HG02840 (cell line): ENCODE measurements around the gene NBPF3.
A peak's percentile ranks its signal among the peaks of the same experiment; 100 is the strongest.
"Not testable (repeated sequence)": the region's sequence is repeated elsewhere in the genome, so short reads cannot be mapped to it uniquely, and the experiment has no call there.

Experiments used
- ATAC-seq: cut with Tn5 transposase; IDR thresholded peaks from one replicate; pipeline ENCODE4 v1.9.1; 2021; ENCODE audit warnings: mild to moderate bottlenecking, moderate library complexity, moderate number of reproducible peaks; ENCODE audit not compliant: unreplicated experiment, low FRiP score

NBPF3 gene

GRCh38 chr1:21439721-21440629 is at the start of gene NBPF3:
TSS of gene NBPF3 (plus strand) at chr1:21440137. CDS start at chr1:21445087, 4,950 bp downstream.
- peak; percentile 68 for ATAC-seq

GRCh38 chr1:21391497-21391896 is 48.4 kb upstream of the NBPF3 start:
- ATAC-seq = no peak

- ATAC-seq = no peak
Observed at GRCh38 chr1:21392587-21393263, 47.2 kb upstream of the NBPF3 start.

GRCh38 chr1:21396516-21396915 is 43.4 kb upstream of the NBPF3 start:
- ATAC-seq = no peak

GRCh38 chr1:21397813-21398188 is 42.1 kb upstream of the NBPF3 start:
- ATAC-seq = no peak

- not testable (repeated sequence) for ATAC-seq
Observed at GRCh38 chr1:21401726-21402346, 38.1 kb upstream of the NBPF3 start.

GRCh38 chr1:21406659-21407058 is 33.3 kb upstream of the NBPF3 start:
- no peak for ATAC-seq

GRCh38 chr1:21409897-21410296 is 30.0 kb upstream of the NBPF3 start:
- not testable (repeated sequence) for ATAC-seq

- ATAC-seq = no peak
Observed at GRCh38 chr1:21414015-21414414, 25.9 kb upstream of the NBPF3 start.

GRCh38 chr1:21420378-21420777 is 19.6 kb upstream of the NBPF3 start:
- ATAC-seq = not testable (repeated sequence)

- not testable (repeated sequence) for ATAC-seq
Observed at GRCh38 chr1:21421307-21421706, 18.6 kb upstream of the NBPF3 start.

GRCh38 chr1:21427798-21428480 is 12.0 kb upstream of the NBPF3 start:
- ATAC-seq = not testable (repeated sequence)

- ATAC-seq = not testable (repeated sequence)
Observed at GRCh38 chr1:21428481-21429073, 11.4 kb upstream of the NBPF3 start.

GRCh38 chr1:21429210-21429609 is 10.7 kb upstream of the NBPF3 start:
- not testable (repeated sequence) for ATAC-seq

- not testable (repeated sequence) for ATAC-seq
Observed at GRCh38 chr1:21430875-21431274, 9.1 kb upstream of the NBPF3 start.

- no peak for ATAC-seq
Observed at GRCh38 chr1:21434394-21434793, 5.5 kb upstream of the NBPF3 start.

- no peak for ATAC-seq
Observed at GRCh38 chr1:21435646-21436487, 4.1 kb upstream of the NBPF3 start.

GRCh38 chr1:21436488-21437340 is 3.2 kb upstream of the NBPF3 start:
- ATAC-seq = no peak

- ATAC-seq = no peak
Observed at GRCh38 chr1:21437341-21437640, 2.6 kb upstream of the NBPF3 start.
